Measurements from ENCODE around the gene EIF5.

Gene EIF5

GRCh38 chr14:103393676-103394626 lies 59.9 kb downstream of the EIF5 start:
- DNase-seq (ENCODE audit: low spot score): peak; percentile 64

Measured in AG20443 (cell line).